B cell (primary cell): Measurements from ENCODE around the gene MSH3.

Source experiments
- EZH2 ChIP-seq: IDR thresholded peaks from 2 replicates; pipeline ENCODE4 v1.6.1; 2012; ENCODE audit warnings: borderline replicate concordance, low read depth, mild to moderate bottlenecking, moderate library complexity, low read length; ENCODE audit not compliant: insufficient read depth, poor library complexity, severe bottlenecking
- TF ChIP-seq, protein P1 (sequence below): fragments of 200-600 bp; IDR thresholded peaks from one replicate; pipeline ENCODE4 v1.8.0; 2022; ENCODE audit warnings: antibody characterized with exemption, mild to moderate bottlenecking

DNA sequence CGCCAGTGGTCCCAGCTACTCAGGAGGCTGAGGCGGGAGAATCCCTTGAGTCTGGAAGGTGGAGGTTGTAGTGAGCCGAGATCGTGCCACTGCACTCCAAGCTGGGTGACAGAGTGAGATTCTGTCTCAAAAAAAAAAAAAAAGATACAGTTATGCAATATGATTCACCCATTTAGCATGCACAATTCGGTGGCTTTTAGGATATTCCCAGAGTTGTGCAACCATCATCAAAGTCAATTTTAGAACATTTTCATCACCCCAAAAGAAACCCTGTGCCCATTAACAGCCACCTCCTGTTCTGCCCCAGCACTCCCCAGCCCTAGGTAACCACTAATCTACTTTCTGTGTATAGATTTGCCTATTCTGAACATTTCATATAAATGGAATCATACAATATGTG, 4.7 kb downstream of the MSH3 start:
- TF ChIP-seq, protein P1, sequence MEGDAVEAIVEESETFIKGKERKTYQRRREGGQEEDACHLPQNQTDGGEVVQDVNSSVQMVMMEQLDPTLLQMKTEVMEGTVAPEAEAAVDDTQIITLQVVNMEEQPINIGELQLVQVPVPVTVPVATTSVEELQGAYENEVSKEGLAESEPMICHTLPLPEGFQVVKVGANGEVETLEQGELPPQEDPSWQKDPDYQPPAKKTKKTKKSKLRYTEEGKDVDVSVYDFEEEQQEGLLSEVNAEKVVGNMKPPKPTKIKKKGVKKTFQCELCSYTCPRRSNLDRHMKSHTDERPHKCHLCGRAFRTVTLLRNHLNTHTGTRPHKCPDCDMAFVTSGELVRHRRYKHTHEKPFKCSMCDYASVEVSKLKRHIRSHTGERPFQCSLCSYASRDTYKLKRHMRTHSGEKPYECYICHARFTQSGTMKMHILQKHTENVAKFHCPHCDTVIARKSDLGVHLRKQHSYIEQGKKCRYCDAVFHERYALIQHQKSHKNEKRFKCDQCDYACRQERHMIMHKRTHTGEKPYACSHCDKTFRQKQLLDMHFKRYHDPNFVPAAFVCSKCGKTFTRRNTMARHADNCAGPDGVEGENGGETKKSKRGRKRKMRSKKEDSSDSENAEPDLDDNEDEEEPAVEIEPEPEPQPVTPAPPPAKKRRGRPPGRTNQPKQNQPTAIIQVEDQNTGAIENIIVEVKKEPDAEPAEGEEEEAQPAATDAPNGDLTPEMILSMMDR, result no peak
- no peak for TF ChIP-seq EZH2
